BLaER1 treated with 17β-estradiol and CSF1 and Interleukin-3, amounts not matched to agents 10 nM and 100 nM (cell line): ENCODE data around the gene PTPRE.
A peak's percentile ranks its signal among the peaks of the same experiment; 100 is the strongest.
"Not testable (repeated sequence)": the region's sequence is repeated elsewhere in the genome, so short reads cannot be mapped to it uniquely, and the experiment has no call there.

Experiments used
- H3K27ac ChIP-seq, 11 experiments: shearing (Covaris generic); formaldehyde crosslinking; 2 replicates each; pipeline ENCODE4 v1.8.1; 2022
- H3K27me3 ChIP-seq, 11 experiments: shearing (Covaris generic); formaldehyde crosslinking; 2 replicates each; pipeline ENCODE4 v1.8.1; 2022
- H3K36me3 ChIP-seq, 11 experiments: shearing (Covaris generic); formaldehyde crosslinking; 2 replicates each; pipeline ENCODE4 v1.8.1; 2022
- H3K4me1 ChIP-seq, 10 experiments: shearing (Covaris generic); formaldehyde crosslinking; 2 replicates each; pipeline ENCODE4 v1.8.1; 2022
- H3K4me2 ChIP-seq, 11 experiments: shearing (Covaris generic); formaldehyde crosslinking; 2 replicates each; pipeline ENCODE4 v1.8.1; 2022
- H3K4me3 ChIP-seq, 10 experiments: shearing (Covaris generic); formaldehyde crosslinking; 2 replicates each; pipeline ENCODE4 v1.8.1; 2022
- H3K9ac ChIP-seq, 11 experiments: shearing (Covaris generic); formaldehyde crosslinking; 2 replicates each; pipeline ENCODE4 v1.8.1; 2022
- H3K9me3 ChIP-seq, 11 experiments: shearing (Covaris generic); formaldehyde crosslinking; replicated peaks in 1 of 11; 2 replicates each; pipeline ENCODE4 v1.8.1; 2022
- H4K20me1 ChIP-seq, 11 experiments: shearing (Covaris generic); formaldehyde crosslinking; 2 replicates each; pipeline ENCODE4 v1.8.1; 2022
- Cebpa-rat ChIP-seq, 11 experiments: shearing (Covaris generic); IDR thresholded peaks; 2 replicates each; pipeline ENCODE4 v1.8.1; 2022

Gene PTPRE

GRCh38 chr10:127982601-127983000, 75.7 kb downstream of the PTPRE start:
- peaks cover 0 to 22% (median 0%) of the 10 kb centered on the region in 11 experiments; a peak in 7 of 22 replicates for H3K36me3 ChIP-seq
- peaks cover 21 to 50% (median 31%) of the 10 kb centered on the region in 11 experiments for H3K9me3 ChIP-seq
- H3K27ac ChIP-seq, result no peak overlapping the region
- no peak for TF ChIP-seq Cebpa-rat (IDR thresholded peaks at IDR 0.05)
- no peaks in the 10 kb centered on the region for H3K27me3 ChIP-seq
- H3K4me1 ChIP-seq, result peaks cover 0 to 62% (median 7%) of the 10 kb centered on the region in 10 experiments; a peak in 13 of 20 replicates
- H4K20me1 ChIP-seq, result no peaks in the 10 kb centered on the region
- H3K4me2 ChIP-seq, result no peak overlapping the region
- H3K4me3 ChIP-seq, result no peak overlapping the region
- H3K9ac ChIP-seq, result no peak overlapping the region

GRCh38 chr10:127983344-127984100, 76.6 kb downstream of the PTPRE start:
- H3K4me2 ChIP-seq, result peak overlapping the region in 1 of 11 experiments; percentile 14; a peak in 1 of 22 replicates
- H4K20me1 ChIP-seq, result no peaks in the 10 kb centered on the region
- no peak for TF ChIP-seq Cebpa-rat (IDR thresholded peaks at IDR 0.05)
- no peak overlapping the region for H3K27ac ChIP-seq
- H3K36me3 ChIP-seq, result peaks cover 0 to 22% (median 0%) of the 10 kb centered on the region in 11 experiments; a peak in 7 of 22 replicates
- H3K4me3 ChIP-seq, result no peak overlapping the region
- peaks cover 8 to 62% (median 13%) of the 10 kb centered on the region in 10 experiments for H3K4me1 ChIP-seq
- H3K27me3 ChIP-seq, result no peaks in the 10 kb centered on the region
- peaks cover 21 to 50% (median 31%) of the 10 kb centered on the region in 11 experiments for H3K9me3 ChIP-seq
- no peak overlapping the region for H3K9ac ChIP-seq

GRCh38 chr10:127984945-127985344, 78.0 kb downstream of the PTPRE start:
- Histone ChIP-seq H3K27ac (no peak overlapping the region), H3K9ac (no peak overlapping the region), H3K4me1 (peaks cover 18 to 64% (median 25%) of the 10 kb centered on the region in 10 experiments), H3K9me3 (peaks cover 13 to 40% (median 24%) of the 10 kb centered on the region in 11 experiments), H3K36me3 (peaks cover 0 to 18% (median 0%) of the 10 kb centered on the region in 11 experiments; a peak in 7 of 22 replicates), H3K27me3 (no peaks in the 10 kb centered on the region), H3K4me2 (peak overlapping the region in 2 of 11 experiments; percentile 3 to 30; a peak in 2 of 22 replicates), H4K20me1 (no peaks in the 10 kb centered on the region), H3K4me3 (no peak overlapping the region)
- TF ChIP-seq Cebpa-rat (IDR thresholded peaks at IDR 0.05), result no peak

GRCh38 chr10:127986531-127987466, 79.9 kb downstream of the PTPRE start:
- Histone ChIP-seq H3K27ac (no peak overlapping the region), H3K4me2 (peak overlapping the region in 2 of 11 experiments; percentile 10 to 37; a peak in 3 of 22 replicates), H3K4me1 (peaks cover 37 to 82% (median 43%) of the 10 kb centered on the region in 10 experiments), H3K27me3 (no peaks in the 10 kb centered on the region), H3K4me3 (no peak overlapping the region), H4K20me1 (no peaks in the 10 kb centered on the region), H3K36me3 (peaks cover 0 to 18% (median 0%) of the 10 kb centered on the region in 11 experiments; a peak in 7 of 22 replicates), H3K9me3 (peaks cover 0 to 24% (median 9%) of the 10 kb centered on the region in 11 experiments; a peak in 10 of 22 replicates), H3K9ac (no peak overlapping the region)
- TF ChIP-seq Cebpa-rat (IDR thresholded peaks at IDR 0.05), result no peak

GRCh38 chr10:127987467-127988380, 80.8 kb downstream of the PTPRE start:
- Histone ChIP-seq H3K27ac (no peak overlapping the region), H3K9ac (no peak overlapping the region), H3K4me1 (peaks cover 46 to 91% (median 52%) of the 10 kb centered on the region in 10 experiments), H3K27me3 (no peaks in the 10 kb centered on the region), H4K20me1 (no peaks in the 10 kb centered on the region), H3K9me3 (peaks cover 0 to 24% (median 9%) of the 10 kb centered on the region in 11 experiments; a peak in 10 of 22 replicates), H3K4me2 (peak overlapping the region; percentile 2 to 47 (median 27); a peak in 18 of 22 replicates), H3K4me3 (no peak overlapping the region), H3K36me3 (peaks cover 0 to 18% (median 0%) of the 10 kb centered on the region in 11 experiments; a peak in 7 of 22 replicates)
- TF ChIP-seq Cebpa-rat (IDR thresholded peaks at IDR 0.05), result no peak

- peak overlapping the region; percentile 71 to 89 (median 80) for H3K4me2 ChIP-seq
- no peak for TF ChIP-seq Cebpa-rat (IDR thresholded peaks at IDR 0.05)
- peaks cover 0 to 14% (median 4%) of the 10 kb centered on the region in 11 experiments; a peak in 8 of 22 replicates for H3K9me3 ChIP-seq
- peaks cover 51 to 86% (median 61%) of the 10 kb centered on the region in 10 experiments for H3K4me1 ChIP-seq
- H4K20me1 ChIP-seq, result no peaks in the 10 kb centered on the region
- H3K4me3 ChIP-seq, result no peak overlapping the region
- H3K27ac ChIP-seq, result peak overlapping the region in 4 of 11 experiments; percentile 32 to 70 (median 66); a peak in 4 of 22 replicates
- H3K27me3 ChIP-seq, result no peaks in the 10 kb centered on the region
- peaks cover 0 to 11% (median 0%) of the 10 kb centered on the region in 11 experiments; a peak in 6 of 22 replicates for H3K36me3 ChIP-seq
- H3K9ac ChIP-seq, result peak overlapping the region in 2 of 11 experiments; percentile 2 to 37; a peak in 4 of 22 replicates
These were observed 82.6 kb downstream of the PTPRE start for GRCh38 chr10:127989481-127990012.

GRCh38 chr10:127990132-127990788, 83.4 kb downstream of the PTPRE start:
- not testable (repeated sequence) for H4K20me1 ChIP-seq, H3K27me3 ChIP-seq, H3K36me3 ChIP-seq, H3K4me3 ChIP-seq, H3K9me3 ChIP-seq
- peak overlapping the region in 9 of 11 experiments; percentile 18 to 70 (median 52); a peak in 16 of 22 replicates for H3K27ac ChIP-seq
- H3K4me1 ChIP-seq, result peaks cover 51 to 78% (median 61%) of the 10 kb centered on the region in 10 experiments
- peak overlapping the region in 4 of 11 experiments; percentile 5 to 66 (median 31); a peak in 5 of 22 replicates for H3K9ac ChIP-seq
- H3K4me2 ChIP-seq, result peak overlapping the region; percentile 71 to 89 (median 80)
